GM08714 (cell line): ENCODE data around the gene GGCT.

Experiments used
- H3K4me3 ChIP-seq: fragments of 200-500 bp; sonication (Bioruptor generic); 2 replicates; pipeline ENCODE4 v1.5.1; 2014; ENCODE audit warnings: mild to moderate bottlenecking, low read length, inconsistent platforms
- ZNF274 ChIP-seq: IDR thresholded peaks from 2 replicates; pipeline ENCODE4 v1.6.1; 2012; ENCODE audit warnings: mild to moderate bottlenecking, low read depth, low read length

The GGCT gene

GRCh38 chr7:30465046-30465810, 39.4 kb downstream of the GGCT start:
- no peak for TF ChIP-seq ZNF274
- no peak overlapping the region for H3K4me3 ChIP-seq

GRCh38 chr7:30464231-30464671, 40.4 kb downstream of the GGCT start:
- no peak overlapping the region for H3K4me3 ChIP-seq
- no peak for TF ChIP-seq ZNF274

GRCh38 chr7:30463405-30464145, 41.1 kb downstream of the GGCT start:
- H3K4me3 ChIP-seq: no peak overlapping the region
- no peak for TF ChIP-seq ZNF274

GRCh38 chr7:30462179-30462578, 42.5 kb downstream of the GGCT start:
- TF ChIP-seq ZNF274: no peak
- no peak overlapping the region for H3K4me3 ChIP-seq

DNA sequence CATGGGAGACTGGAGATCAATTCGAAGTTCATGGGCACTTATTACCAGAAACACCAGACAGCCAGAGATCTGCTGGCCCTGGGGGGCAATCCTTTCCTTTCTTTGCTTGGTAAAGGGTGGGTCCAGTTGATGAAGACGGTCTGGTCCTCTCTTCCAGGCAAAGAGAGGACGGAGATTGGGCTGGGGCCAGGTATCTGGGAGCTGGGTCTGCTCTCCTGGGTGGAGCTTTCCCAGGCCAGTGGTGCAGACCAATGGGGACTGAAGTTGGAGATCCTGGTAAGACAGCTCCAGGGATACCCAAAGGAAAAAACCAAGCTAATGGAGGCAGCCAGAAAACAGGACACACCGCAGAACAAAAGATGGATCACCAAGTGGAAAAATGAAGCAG, 44.4 kb downstream of the GGCT start:
- TF ChIP-seq ZNF274: no peak
- H3K4me3 ChIP-seq: no peak overlapping the region

DNA sequence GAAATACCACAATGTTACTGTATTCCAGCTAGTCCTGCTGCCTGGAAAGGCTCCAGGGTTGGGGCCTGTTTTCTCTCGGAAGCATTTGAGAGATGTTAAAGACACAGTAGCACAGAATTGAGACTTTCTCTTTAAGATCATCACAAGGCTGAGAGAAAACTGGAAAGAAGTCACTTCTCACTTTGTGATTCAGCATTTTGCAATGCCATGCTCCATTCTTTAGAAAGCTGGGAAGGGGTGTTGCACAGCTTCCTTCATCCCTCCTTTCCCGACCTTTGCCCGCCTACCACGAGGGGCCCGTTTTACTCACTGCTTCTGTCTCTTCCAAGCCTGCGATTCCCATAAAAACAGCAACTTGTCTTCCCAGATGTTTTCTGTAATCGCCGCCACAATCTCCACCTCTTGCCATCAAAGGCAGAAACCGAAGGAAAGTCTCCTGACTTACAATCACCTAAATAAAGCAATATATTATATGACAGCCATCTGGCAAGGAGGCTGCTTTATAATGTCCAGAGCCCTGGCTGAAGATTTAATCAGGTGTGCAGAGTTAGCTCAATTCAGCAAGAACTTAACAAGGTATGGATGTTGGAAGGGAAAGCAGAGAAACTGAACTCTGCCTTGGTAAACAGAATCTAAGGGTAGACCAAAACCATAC, 44.9 kb downstream of the GGCT start:
- TF ChIP-seq ZNF274: no peak
- H3K4me3 ChIP-seq: no peak overlapping the region

DNA sequence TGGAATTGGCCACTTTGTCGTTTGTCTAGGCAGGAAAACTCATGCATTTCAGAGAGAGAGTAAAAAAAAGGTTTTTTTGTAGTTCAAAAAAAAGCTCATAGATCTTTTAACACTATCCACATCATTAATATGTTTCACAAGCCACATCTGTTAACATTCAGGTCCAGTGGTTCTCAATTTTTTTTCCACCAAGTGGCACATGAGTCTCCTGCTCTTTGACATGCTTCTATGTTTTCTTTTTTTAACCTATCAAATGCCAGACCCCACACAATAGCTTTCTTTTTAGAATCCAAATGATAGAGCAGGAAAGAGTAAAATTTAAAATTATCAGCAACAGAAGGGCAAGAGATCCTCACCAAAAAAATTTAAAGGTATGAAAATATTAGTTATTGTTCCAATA, 46.3 kb downstream of the GGCT start:
- TF ChIP-seq ZNF274: no peak
- H3K4me3 ChIP-seq: no peak overlapping the region

DNA sequence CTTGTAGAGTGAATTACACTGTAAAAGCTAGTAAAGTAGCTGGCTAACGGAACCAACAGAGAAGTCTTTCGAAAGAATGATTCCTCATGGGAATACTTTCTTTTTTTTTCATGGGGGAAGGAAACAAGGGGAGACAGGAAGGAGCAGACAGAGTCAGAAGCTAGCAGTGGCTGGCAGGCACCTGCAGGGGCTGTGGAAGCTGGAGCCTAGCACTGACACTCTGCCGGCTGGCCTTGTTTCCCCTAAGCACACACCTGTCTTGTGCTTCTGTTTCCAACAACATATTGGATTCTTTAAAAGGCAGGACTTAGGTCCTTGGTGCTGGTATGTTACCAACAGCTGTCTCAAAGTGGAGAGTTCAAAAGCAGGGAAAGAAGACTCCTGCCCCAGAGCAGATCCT, 50.7 kb downstream of the GGCT start:
- no peak for TF ChIP-seq ZNF274

GRCh38 chr7:30453016-30453415, 51.6 kb downstream of the GGCT start:
- TF ChIP-seq ZNF274: no peak
- no peak overlapping the region for H3K4me3 ChIP-seq

More for the DNA sequence above, 50.7 kb downstream of the GGCT start:
- no peak overlapping the region for H3K4me3 ChIP-seq

DNA sequence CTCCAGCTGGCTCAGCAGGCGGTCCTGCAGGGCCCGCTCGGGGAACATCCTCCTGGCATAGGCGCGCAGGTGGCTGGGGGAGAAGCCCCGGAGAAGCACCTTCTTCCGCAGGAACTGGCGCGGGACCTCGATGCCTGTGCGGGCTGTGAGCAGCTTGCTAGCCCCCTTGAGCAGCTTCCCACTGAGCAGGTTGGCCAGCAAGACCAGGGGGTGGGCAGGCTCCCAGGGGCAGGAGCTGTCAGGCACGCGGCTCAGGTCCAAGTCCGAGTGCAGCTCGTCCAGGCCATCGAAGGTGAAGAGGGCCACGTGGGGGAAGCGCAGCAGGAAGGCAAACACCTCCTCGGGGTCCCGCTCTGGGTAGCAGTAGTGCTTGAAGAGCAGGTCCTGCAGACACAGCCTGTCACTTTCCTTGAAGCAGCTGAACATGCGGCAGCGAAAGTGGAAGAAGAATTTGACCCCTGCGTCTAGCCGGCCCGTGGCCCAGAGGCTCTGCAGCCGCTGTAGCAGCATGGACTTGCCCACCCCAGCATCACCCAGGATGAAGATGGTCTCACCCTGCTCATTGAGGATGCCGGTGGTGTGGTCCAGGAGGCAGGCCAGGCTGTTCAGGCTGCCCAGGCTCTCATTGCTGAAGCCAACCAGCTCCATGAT, 52.2 kb downstream of the GGCT start:
- H3K4me3 ChIP-seq: no peak overlapping the region
- TF ChIP-seq ZNF274: no peak

DNA sequence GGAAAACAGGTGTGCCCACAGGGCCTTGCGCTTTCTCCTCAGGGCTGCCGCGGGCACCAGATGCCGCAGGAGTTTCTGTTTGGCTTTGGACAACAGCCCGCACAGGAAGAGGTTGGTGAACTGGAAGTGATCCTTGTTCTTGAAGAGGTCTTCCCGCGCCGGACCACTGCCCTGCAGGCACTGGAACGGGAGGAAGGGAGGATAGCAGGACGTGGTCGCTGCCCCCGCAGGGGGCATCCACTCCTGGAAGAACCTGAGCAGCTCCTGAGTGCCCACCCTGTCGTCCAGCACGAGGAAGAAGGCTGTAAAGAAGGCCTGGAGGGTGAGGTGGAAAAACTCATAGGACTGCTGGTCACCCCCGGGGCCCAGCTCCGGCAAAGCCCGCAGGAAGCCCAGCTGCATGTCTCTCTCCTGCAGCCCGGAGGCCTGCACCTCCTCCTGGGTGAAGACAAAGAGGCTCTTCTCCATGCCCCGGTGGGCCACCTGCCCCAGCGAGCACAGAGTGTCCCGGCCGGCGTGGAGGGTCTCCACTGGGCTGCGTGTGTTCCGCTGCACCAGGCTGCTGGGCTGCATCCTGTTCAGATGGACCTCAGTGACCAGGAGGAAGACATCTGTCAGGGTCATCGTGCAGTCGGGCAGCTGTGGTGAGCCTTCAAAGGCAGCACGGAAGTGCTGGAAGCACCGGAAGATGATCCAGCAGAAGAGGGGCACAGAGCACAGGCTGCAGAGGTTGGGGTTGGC, 52.9 kb downstream of the GGCT start:
- TF ChIP-seq ZNF274: no peak
- H3K4me3 ChIP-seq: no peak overlapping the region

DNA sequence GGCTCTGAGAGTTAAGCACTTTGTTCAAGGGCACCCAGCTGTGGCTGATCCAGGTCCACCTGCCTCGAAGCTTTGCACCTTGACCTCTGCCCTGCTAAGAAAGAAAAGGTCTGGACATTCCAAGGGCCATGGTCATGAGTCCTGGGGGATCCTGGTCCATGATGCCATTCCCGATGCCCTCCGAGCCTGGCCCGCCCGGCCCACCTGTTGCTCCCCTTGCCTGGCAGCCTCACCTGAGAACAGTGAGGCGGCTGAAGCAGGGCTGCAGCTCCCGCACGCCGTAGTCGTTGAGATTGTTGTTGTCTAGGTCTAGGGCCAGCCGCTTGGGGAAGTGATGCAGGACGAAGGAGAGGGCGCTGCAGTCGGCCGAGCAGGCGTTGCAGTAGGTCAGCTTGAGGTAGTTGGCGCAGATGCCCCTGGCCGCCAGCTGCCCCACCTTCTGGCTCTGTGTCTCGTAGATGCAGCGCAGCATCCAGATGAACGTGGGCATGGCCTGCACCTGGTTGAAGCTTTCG, 53.6 kb downstream of the GGCT start:
- no peak for TF ChIP-seq ZNF274
- no peak overlapping the region for H3K4me3 ChIP-seq

GRCh38 chr7:30450240-30450982, 54.2 kb downstream of the GGCT start:
- H3K4me3 ChIP-seq: no peak overlapping the region
- no peak for TF ChIP-seq ZNF274
